Hematopoietic multipotent progenitor cell treated with erythropoietin and hydrocortisone succinate and interleukin-3 and kit ligand, for 17 days (in vitro differentiated cells): ENCODE measurements around the gene COG8.
"Not testable (repeated sequence)": the region's sequence is repeated elsewhere in the genome, so short reads cannot be mapped to it uniquely, and the experiment has no call there.

ENCODE experiments used
- DNase-seq: peaks from one replicate; pipeline ENCODE4 v3.0.0-alpha.2; 2015; ENCODE audit warnings: low spot score

Gene COG8

GRCh38 chr16:69318911-69319289 is 20.5 kb downstream of the COG8 start:
- DNase-seq: no peak

GRCh38 chr16:69318177-69318910 is 21.0 kb downstream of the COG8 start:
- DNase-seq: no peak

GRCh38 chr16:69316595-69317034 is 22.7 kb downstream of the COG8 start:
- DNase-seq: no peak

GRCh38 chr16:69315486-69316311 is 23.7 kb downstream of the COG8 start:
- no peak for DNase-seq

- no peak for DNase-seq
Observed at GRCh38 chr16:69314534-69314933, 24.8 kb downstream of the COG8 start.

- DNase-seq: no peak
Observed at GRCh38 chr16:69313469-69313868, 25.9 kb downstream of the COG8 start.

- peak; percentile 25 for DNase-seq
Observed at GRCh38 chr16:69311533-69312387, 27.6 kb downstream of the COG8 start.

GRCh38 chr16:69310653-69311532 is 28.5 kb downstream of the COG8 start, which contains the start of gene VPS4A:
Gene VPS4A (plus strand): TSS chr16:69311350. CDS start chr16:69311512, 162 bp downstream.
- peak; percentile 97 for DNase-seq

GRCh38 chr16:69309316-69309715 is 30.0 kb downstream of the COG8 start:
- DNase-seq: no peak

GRCh38 chr16:69307856-69308255 is 31.5 kb downstream of the COG8 start:
- DNase-seq: no peak

- DNase-seq: no peak
Observed at GRCh38 chr16:69307091-69307490, 32.3 kb downstream of the COG8 start.

- no peak for DNase-seq
Observed at GRCh38 chr16:69306031-69306430, 33.3 kb downstream of the COG8 start.

- no peak for DNase-seq
Observed at GRCh38 chr16:69302301-69302700, 37.1 kb downstream of the COG8 start.

- DNase-seq: no peak
Observed at GRCh38 chr16:69301861-69302260, 37.5 kb downstream of the COG8 start.

- DNase-seq: no peak
Observed at GRCh38 chr16:69301187-69301586, 38.2 kb downstream of the COG8 start.

- no peak for DNase-seq
Observed at GRCh38 chr16:69298261-69298660, 41.1 kb downstream of the COG8 start.

GRCh38 chr16:69296771-69297170 is 42.6 kb downstream of the COG8 start:
- DNase-seq: not testable (repeated sequence)

- no peak for DNase-seq
Observed at GRCh38 chr16:69294051-69294450, 45.3 kb downstream of the COG8 start.

- no peak for DNase-seq
Observed at GRCh38 chr16:69293401-69293800, 46.0 kb downstream of the COG8 start.

GRCh38 chr16:69291657-69292056 is 47.7 kb downstream of the COG8 start:
- not testable (repeated sequence) for DNase-seq
